OCI-M2 (cell line): Measurements from ENCODE around the gene NFIX.

Experiments
- DNase-seq: peaks from one replicate; lab custom pipeline; 2025; ENCODE audit not compliant: unreplicated experiment; lab: John Stamatoyannopoulos, UW

NFIX gene

GRCh38 chr19:13121551-13122274 lies 126.4 kb downstream of the NFIX start:
- DNase-seq = no peak

DNA sequence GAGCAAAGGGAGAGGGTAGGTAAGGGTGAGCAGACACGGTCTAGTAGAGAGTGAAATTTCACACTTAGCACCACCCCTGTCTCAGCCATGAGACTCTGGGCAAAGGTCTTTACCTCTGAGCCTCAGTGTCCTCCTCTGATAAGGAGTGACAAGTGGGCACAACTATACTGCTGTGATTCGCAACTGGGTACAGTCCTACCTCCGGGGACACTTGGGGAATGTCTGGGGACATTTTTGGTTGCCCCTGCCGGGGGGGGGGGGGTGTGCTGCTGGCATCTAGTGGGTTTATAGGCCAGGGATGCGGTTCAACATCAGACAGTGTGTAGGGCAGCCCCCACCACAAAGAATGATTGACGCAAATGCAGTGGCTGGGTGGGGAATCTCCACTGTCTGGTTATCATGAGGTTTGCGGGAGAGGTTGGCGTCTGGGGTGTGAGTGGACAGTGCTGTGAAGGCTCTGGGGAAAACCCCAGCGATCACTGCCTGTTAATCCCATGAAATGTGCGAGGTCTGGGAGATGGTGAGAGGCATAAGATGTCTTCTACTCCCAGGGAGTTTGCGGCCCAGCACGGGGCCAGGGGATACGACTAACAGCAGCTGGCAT lies 127.1 kb downstream of the NFIX start:
- DNase-seq = no peak

- no peak for DNase-seq
Observed at GRCh38 chr19:13122980-13123957, 128.0 kb downstream of the NFIX start.

DNA sequence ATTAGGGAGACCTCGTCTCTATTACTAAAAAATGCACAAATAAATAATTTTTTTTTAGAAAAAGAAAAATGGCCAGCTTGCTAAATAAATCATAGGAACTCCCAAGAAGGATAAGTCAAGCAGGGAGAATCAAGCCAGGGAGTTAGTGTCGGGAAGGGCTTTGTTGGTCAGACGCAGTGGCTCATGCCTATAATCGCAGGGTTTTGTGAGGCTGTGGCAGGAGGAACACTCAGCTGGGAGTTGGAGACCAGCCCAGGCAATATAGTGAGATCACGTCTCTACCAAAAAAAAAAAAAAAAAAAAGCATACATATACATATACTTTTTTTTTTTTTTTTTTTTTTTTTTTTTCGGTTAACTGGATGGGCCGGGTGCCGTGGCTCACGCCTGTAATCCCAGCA lies 131.8 kb downstream of the NFIX start:
- DNase-seq = no peak

DNA sequence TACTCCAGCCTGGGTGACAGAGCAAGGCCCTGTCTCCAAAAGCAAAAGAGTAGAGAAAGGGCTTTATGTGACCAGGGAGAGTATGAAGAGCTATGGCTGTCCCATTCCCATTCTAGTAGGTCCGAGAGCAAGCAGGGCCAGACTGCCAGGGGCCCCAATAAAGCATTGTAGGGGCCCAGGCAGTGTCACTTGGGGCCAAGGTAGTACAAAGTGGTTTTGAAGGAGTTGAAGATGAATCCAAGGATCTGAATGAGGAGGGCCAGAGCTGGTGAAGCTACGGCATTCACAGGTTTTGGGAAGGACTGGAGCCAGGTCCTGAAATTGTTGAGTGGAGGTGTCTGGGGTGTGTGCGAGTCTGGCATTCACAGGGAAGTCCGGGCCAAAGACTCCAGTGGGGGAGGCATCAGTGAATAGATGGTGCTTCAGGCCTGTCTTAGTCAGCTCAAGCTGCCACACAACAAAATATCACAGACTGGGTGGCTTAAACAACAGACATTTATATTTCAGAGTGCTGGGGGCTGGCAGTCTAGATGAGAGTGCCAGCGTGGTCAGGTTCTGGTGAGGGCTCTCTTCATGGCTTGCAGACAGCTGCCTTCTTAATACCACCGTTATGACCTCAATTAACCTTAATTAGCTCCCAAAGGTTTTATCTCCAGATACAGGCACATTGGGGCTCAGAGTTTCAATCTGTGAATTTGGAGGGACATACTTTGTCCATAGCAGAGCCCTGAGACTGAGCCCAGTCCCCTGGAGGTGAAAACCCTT lies 132.7 kb downstream of the NFIX start:
- DNase-seq = no peak

DNA sequence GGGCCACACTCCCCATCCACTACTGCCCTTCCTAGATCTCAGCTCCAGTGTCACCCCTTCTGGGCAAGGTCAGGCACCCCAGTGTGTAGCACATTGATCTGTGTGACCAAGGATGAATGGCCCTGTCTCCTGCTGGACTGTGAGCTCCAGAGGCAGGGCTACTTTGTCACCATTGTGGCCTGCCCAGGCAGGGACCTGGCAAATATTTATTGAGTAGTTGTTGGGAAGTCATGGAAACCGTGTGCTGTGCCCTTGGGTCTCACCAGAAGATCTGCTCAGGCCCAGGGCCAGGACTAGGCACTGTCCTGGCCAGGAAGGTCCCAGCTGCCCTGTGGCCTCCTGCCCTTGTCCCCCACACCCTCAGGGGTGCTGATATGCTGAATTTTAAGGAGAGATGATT lies 133.3 kb downstream of the NFIX start:
- DNase-seq = no peak

DNA sequence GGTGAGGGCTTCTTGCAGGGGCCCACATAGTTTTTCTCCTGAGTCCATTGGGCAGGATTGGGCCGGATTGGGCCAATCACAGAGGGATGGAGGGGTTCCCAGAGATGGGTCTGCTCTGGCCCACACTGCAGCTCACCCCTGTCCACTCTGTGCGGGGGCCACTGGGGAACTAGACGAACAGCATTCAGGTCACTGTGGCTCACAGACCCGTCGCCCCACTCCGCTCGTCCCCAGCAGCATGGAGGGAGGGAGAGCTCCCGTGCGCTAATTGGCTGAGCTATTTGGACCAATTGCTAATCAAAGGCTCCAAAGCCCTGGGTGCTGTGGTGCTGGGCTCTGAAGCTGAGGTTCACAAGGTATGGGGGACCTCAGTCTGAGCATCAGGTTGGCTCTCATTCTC lies 134.1 kb downstream of the NFIX start:
- no peak for DNase-seq

- no peak for DNase-seq
Observed at GRCh38 chr19:13130886-13131490, 135.7 kb downstream of the NFIX start.

DNA sequence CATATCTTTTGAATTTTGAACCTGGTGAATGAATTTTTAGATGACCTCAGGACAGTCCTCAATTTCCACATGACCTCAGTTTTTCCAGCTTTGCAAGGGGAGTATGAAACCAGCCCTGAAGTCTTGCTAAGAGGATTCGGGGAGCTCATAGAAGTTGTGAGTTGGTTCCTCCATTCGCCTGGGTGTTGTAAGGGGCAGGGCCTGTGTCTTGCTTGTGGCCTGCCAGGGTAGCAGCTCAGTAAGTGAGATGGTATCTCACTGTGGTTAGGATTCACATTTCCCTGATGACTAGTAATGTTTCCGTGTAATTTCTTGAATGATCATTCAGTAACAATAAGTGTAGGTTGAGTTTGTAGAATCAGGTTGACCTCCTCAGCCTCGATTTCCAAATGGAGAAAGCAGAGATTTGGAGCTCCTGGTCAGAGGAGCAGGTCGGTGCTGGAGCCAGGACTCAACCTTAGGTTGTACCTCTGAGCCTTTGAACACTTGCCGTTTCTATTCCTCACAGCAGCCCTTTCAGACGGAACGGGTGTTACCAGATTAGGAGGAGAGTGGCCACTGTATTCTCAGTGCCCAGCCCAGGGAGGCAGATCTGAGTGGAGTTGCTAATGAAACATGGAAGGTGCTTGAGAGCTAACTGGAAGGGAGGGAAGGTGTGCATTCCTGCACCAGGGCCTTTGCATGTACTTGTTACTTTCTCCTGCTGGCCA lies 137.4 kb downstream of the NFIX start:
- DNase-seq = no peak

DNA sequence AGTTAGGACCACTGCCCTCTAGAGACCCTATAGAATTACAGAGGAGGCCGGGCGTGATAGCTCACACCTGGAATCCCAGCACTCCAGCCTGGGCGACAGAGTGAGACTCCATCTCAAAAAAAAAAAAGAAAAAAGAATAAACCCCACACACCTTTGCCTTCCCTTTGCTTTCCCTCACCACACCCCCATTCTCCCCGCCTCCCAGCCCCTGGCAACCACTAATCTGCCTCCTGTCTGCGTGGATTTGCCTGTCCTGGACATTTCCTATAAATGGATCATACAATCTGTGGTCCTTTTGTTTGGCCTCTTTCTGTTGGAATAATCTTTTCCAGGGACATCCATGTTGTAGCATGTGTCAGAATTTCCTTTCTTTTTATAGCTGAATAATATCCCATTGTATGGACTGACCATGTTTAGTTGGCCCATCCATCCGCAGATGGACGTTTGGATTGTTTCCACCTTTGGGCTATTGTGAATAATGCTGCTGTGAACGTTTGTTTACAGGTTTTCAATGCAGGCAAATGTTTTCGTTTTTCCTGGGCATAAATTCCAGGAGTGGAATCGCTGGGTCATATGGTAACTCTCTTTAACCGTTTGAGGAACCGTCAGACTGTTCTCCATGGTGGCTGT lies 138.1 kb downstream of the NFIX start:
- DNase-seq = no peak

GRCh38 chr19:13134626-13135025 lies 139.4 kb downstream of the NFIX start:
- DNase-seq = no peak

- no peak for DNase-seq
Observed at GRCh38 chr19:13135068-13136062, 140.1 kb downstream of the NFIX start.

GRCh38 chr19:13137290-13137794 lies 142.1 kb downstream of the NFIX start:
- DNase-seq = no peak

DNA sequence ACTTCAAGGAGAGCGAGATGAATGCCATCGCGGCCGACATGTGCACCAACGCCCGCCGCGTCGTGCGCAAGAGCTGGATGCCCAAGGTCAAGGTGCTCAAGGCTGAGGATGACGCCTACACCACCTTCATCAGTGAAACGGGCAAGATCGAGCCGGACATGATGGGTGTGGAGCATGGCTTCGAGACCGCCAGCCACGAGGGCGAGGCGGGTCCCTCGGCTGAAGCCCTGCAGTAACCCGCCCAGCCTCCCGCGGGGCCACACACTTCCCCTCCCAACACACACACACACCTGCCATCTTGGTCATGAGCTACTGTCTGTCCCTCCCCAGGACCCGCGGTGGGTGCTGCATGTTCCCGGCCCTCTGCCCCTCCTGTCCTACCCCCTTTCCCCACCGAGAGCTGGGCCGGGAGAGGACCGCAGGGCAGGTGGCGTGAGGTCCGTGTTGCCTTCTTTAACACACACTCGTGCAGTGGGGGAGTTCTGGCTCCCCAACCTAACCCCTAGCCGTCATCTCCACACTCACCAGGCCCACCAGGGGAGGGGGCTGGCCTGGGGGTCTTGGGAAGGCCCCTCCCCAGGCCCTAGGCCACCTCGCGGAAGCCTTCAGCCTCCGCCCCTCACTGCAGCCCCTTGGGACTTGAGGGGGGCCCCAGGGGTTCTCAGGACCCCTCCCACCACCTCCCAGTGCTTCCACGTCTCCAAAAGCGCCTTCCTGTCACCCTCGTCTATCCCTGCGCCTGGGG lies 143.1 kb downstream of the NFIX start:
- DNase-seq = no peak

- DNase-seq = no peak
Observed at GRCh38 chr19:13138916-13139198, 143.6 kb downstream of the NFIX start.

- no peak for DNase-seq
Observed at GRCh38 chr19:13139633-13140311, 144.5 kb downstream of the NFIX start.
